Measurements from ENCODE around the gene PLEKHM2.

The PLEKHM2 gene

GRCh38 chr1:15758953-15759661 is 75.0 kb downstream of the PLEKHM2 start:
- DNase-seq (ENCODE audit: low read depth in 2 of 2, low spot score in 1 of 2), result no peak

- DNase-seq (ENCODE audit: low read depth in 2 of 2, low spot score in 1 of 2), result no peak
These were observed 76.5 kb downstream of the PLEKHM2 start for GRCh38 chr1:15760520-15761211.

- DNase-seq (ENCODE audit: low read depth in 2 of 2, low spot score in 1 of 2), result no peak
These were observed 77.4 kb downstream of the PLEKHM2 start for GRCh38 chr1:15761366-15762128.

- no peak for DNase-seq (ENCODE audit: low read depth in 2 of 2, low spot score in 1 of 2)
These were observed 78.4 kb downstream of the PLEKHM2 start for GRCh38 chr1:15762546-15762945.

GRCh38 chr1:15764269-15764764 is 80.2 kb downstream of the PLEKHM2 start:
- DNase-seq (ENCODE audit: low read depth in 2 of 2, low spot score in 1 of 2), result no peak

GRCh38 chr1:15764890-15765289 is 80.8 kb downstream of the PLEKHM2 start:
- DNase-seq (ENCODE audit: low read depth in 2 of 2, low spot score in 1 of 2), result no peak

- DNase-seq (ENCODE audit: low read depth in 2 of 2, low spot score in 1 of 2), result no peak
These were observed 81.5 kb downstream of the PLEKHM2 start for GRCh38 chr1:15765495-15766194.

GRCh38 chr1:15767941-15768340 is 83.8 kb downstream of the PLEKHM2 start:
- DNase-seq (ENCODE audit: low read depth in 2 of 2, low spot score in 1 of 2), result no peak

- DNase-seq (ENCODE audit: low read depth in 2 of 2, low spot score in 1 of 2), result no peak
These were observed 84.3 kb downstream of the PLEKHM2 start for GRCh38 chr1:15768388-15768787.

GRCh38 chr1:15770313-15770962 is 86.3 kb downstream of the PLEKHM2 start:
- no peak for DNase-seq (ENCODE audit: low read depth in 2 of 2, low spot score in 1 of 2)

GRCh38 chr1:15771836-15772515 is 87.9 kb downstream of the PLEKHM2 start:
- no peak for DNase-seq (ENCODE audit: low read depth in 2 of 2, low spot score in 1 of 2)

- DNase-seq (ENCODE audit: low read depth in 2 of 2, low spot score in 1 of 2), result no peak
These were observed 91.6 kb downstream of the PLEKHM2 start for GRCh38 chr1:15775706-15776105.

- no peak for DNase-seq (ENCODE audit: low read depth in 2 of 2, low spot score in 1 of 2)
These were observed 94.0 kb downstream of the PLEKHM2 start for GRCh38 chr1:15777909-15778707.

Data from stimulated activated CD8-positive, alpha-beta memory T cell treated with anti-CD3 and anti-CD28 coated beads, Interleukin-4, amount 100 ng/mL, for 4 hours (primary cell).